ENCODE results near the gene URI1.

DNA sequence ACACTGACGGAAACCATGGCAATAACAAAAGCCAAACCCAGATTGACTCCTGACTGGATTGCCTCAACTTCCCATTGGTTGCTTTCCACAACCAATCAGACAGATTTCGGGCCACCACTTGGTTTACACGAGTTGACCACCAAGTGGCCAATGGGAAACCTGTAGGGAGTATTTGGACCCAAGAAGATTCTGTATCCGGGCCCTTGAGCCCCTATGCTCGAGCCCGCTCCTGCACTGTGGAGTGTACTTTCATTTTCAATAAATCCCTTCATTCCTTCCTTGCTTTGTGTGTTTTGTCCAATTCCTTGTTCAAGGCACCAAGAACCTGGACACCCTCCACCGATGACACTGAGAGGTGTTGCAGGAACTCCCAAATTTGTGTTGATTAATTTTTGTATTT, 24.1 kb upstream of the URI1 start:
- TF ChIP-seq POLR2AphosphoS5 (IDR thresholded peaks at IDR 0.05; ENCODE audit: low read depth, low read length) (no peak), TCF7L2 (IDR thresholded peaks at IDR 0.05; ENCODE audit: low read depth, low read length) (no peak)
- TF ChIP-seq, protein P1, sequence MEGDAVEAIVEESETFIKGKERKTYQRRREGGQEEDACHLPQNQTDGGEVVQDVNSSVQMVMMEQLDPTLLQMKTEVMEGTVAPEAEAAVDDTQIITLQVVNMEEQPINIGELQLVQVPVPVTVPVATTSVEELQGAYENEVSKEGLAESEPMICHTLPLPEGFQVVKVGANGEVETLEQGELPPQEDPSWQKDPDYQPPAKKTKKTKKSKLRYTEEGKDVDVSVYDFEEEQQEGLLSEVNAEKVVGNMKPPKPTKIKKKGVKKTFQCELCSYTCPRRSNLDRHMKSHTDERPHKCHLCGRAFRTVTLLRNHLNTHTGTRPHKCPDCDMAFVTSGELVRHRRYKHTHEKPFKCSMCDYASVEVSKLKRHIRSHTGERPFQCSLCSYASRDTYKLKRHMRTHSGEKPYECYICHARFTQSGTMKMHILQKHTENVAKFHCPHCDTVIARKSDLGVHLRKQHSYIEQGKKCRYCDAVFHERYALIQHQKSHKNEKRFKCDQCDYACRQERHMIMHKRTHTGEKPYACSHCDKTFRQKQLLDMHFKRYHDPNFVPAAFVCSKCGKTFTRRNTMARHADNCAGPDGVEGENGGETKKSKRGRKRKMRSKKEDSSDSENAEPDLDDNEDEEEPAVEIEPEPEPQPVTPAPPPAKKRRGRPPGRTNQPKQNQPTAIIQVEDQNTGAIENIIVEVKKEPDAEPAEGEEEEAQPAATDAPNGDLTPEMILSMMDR (IDR thresholded peaks at IDR 0.05): no peak
